Measurements from ENCODE around the gene DNAJA1.

The DNAJA1 gene

DNA sequence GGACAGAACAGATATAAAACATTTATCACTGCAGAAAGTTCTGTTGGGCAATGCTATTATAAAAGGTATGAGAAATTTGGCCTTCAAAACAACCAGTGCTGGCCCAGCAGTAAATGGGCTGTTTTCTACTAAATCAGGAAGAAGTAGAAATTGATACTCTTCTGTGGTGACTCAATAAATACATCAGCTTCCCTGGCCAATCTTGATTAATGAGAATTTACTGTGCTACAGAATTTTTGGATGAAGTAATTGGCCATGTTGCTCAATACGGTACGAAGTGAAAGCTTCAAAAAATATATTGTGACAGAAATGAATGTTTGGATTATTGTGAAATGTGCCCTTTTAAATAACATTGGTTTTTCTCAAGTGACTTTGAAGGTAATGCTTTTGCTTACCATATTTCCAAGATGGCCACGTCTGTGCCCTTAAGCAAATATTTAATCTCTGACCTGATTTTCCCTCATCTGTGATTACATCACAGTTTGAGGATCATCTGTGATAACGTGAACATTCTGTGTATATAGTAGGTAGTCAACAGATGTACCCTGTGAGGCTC, 4.2 kb downstream of the DNAJA1 start:
- DNase-seq, result no peak

- no peak for DNase-seq
Measured at GRCh38 chr9:33030285-33030684, 5.2 kb downstream of the DNAJA1 start.

- no peak for DNase-seq
Measured at GRCh38 chr9:33032292-33032691, 7.2 kb downstream of the DNAJA1 start.

GRCh38 chr9:33032865-33033264, 7.8 kb downstream of the DNAJA1 start:
- DNase-seq, result no peak

GRCh38 chr9:33040792-33041431, 15.8 kb downstream of the DNAJA1 start:
- no peak for DNase-seq

GRCh38 chr9:33041432-33042188, 16.5 kb downstream of the DNAJA1 start:
- DNase-seq, result no peak

GRCh38 chr9:33042473-33042872, 17.4 kb downstream of the DNAJA1 start:
- no peak for DNase-seq

GRCh38 chr9:33043671-33044070, 18.6 kb downstream of the DNAJA1 start:
- DNase-seq, result no peak

- peak; percentile 42 for DNase-seq
Measured at GRCh38 chr9:33044162-33044673, 19.1 kb downstream of the DNAJA1 start.

DNA sequence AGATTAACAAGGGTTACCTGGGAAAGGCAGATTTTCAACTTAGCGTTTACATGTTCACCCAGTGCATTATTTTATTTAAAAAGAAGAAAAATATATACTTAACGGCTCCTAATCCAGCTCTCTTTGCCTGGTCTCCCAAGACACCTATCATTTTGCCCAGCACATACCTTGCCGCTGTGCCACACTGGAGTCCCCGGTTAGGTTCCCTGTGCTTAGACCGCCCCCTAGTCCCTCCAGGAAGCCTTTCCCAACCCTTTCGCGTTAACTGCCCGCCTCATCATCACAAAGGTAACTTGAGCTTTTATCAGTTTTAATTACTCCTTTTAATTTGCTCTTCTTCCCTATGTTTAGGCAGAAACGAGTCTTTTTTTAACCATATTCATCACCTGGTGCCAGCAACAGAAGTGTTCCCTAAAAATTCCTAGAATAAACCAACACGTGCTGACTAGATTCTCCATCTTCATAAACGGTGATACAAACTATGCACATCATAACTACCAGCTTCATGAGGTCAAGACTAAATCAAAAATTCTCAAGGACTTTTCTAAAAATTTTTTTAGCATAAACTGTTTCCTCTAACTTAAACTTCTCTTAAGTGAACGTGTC, 19.7 kb downstream of the DNAJA1 start:
- no peak for DNase-seq

DNA sequence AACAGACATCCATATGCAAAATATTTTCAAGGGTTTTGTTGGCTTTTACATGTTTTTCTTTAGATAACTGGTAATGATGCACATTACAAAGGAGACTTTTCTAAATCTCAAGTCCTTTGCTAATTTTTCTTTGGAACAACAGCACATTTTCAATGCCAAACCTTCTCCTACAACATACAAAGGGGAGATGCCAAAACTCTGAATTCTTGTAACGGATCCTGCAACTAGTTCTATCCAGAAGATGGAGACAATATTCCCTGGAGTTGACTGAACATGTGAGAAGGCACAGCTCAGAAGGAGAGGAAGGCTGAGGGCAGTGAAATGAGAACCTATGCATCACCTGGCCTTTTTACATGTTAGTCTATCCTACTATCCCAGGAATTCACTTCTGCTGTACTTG, 21.0 kb downstream of the DNAJA1 start:
- no peak for DNase-seq

DNA sequence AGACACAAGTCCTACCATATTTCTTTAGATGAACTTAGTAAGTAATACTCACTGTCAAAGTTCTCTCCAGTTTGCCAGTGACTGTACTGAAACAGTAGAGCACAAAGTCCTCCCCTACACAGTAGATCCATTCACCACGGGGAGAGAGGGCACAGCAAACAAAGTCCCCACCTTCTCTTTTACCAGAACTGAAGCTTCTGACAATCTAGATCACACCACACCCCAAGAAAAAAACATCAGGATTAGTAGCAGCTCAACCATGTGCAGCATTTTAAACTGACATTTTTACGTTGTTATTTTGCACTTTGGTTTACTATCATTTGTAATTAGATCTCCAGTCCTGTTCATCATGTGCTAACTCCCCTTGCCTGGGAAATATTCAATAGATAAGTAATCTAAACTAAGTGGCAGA, 23.0 kb downstream of the DNAJA1 start:
- no peak for DNase-seq

DNA sequence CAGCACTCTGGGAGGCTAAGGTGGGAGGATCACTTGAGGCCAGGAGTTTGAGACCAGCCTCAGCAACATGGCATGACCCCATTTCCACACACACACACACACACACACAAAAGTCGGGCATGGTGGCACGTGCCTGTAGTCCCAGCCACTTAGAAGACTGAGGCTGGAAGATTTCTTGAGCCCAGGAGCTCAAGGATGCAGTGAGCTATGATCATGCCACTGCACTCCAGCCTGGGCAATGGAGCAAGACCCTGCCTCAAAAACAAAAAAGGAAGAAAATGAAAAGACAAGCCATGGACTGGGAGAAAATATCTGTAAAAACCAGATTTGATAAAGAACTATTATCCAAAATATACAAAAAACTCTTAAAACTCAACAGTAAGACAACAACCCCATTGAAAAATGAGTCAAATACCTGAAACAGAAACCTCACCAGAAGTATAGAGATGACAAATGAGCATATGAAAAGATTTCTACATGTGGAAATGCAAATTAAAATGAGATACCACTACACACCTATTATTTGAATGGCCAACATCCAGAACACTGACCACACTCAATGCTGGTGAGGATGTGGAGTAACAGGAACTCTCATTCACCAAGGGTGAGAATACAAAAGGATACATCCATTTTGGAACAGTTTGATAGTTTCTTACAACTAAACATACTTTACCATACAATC, 24.7 kb downstream of the DNAJA1 start:
- DNase-seq, result no peak

GRCh38 chr9:33051144-33051543, 26.1 kb downstream of the DNAJA1 start:
- no peak for DNase-seq

- no peak for DNase-seq
Measured at GRCh38 chr9:33065157-33066076, 40.3 kb downstream of the DNAJA1 start.

DNA sequence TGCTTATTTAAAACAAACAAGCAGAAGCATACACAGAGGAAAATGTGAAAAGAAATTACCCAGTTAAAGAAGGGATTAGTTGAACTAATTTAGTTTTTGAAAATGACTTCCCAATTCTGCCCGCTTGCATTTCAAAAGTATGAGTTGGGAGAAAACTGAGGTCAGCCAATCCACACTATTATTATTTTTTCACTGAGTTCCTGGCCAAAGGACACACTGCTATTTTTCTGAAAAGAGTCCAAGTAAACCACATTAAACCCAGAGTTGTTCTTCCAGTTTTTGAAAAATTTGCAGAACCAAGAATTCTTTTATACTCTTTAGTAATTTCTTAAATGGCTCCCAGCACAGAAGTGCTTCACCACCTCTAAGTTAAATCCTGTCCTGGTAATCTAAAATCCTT, 43.9 kb downstream of the DNAJA1 start:
- DNase-seq, result no peak

- DNase-seq, result peak; percentile 92
Measured at GRCh38 chr9:33076046-33077004, 51.3 kb downstream of the DNAJA1 start, which contains the start of gene SMU1. SMU1 (minus strand) TSS chr9:33076674; CDS start chr9:33076608, 66 bp downstream.

- DNase-seq, result no peak
Measured at GRCh38 chr9:33080534-33080933, 55.5 kb downstream of the DNAJA1 start.

DNA sequence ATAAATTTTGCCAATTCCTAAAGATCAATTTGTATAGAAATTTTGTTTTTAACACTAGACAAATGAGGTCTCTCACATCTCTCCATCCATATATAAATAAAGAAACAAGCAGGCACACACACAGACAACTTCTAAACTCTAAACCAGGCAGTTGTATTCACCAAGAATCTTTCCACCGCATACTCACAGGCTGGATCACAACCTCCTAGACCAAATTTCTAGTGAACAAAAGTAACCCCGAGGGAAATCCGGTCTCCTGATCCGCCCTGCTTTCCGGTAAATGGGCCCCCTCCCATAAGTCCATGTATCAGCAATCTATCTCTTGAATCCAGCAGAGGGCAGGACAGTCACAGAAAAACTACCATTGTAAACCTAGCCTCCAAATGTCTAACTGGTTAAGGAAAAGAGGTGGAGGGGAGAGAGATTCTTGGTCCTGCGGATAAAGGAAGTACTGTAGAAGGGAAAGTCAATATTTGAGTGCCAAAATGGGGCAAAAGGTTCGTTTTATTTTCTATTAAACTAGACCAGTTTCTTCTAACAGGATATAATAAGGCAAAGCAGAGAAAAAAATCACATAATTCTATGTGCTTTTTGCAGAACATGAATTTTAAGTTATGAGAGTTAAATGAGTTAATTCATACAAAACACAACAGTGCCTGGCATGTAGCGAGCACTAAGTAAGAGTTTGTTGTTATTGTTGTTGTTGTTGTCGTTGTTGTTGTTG, 56.2 kb downstream of the DNAJA1 start:
- peak; percentile 56 for DNase-seq

GRCh38 chr9:33082128-33082527, 57.1 kb downstream of the DNAJA1 start:
- DNase-seq, result no peak
